Panc1 (cell line): Measurements from ENCODE around the gene C22orf23.

Experiments
- CTCF ChIP-seq: fragments of 450-650 bp; IDR thresholded peaks from 2 replicates; pipeline ENCODE4 v1.5.1; 2017; ENCODE audit warnings: mild to moderate bottlenecking
- POLR2AphosphoS5 ChIP-seq: IDR thresholded peaks from 2 replicates; pipeline ENCODE4 v1.6.1; 2012; ENCODE audit warnings: mild to moderate bottlenecking, low read depth, low read length, moderate library complexity
- SIN3A ChIP-seq: IDR thresholded peaks from 2 replicates; pipeline ENCODE4 v1.6.1; 2012; ENCODE audit warnings: low read depth, mild to moderate bottlenecking, low read length, moderate library complexity, borderline replicate concordance; ENCODE audit not compliant: insufficient read depth

GRCh38 chr22:37923927-37924326 lies 29.5 kb downstream of the C22orf23 start:
- no peak for TF ChIP-seq CTCF
- TF ChIP-seq POLR2AphosphoS5 = no peak
- no peak for TF ChIP-seq SIN3A
